Neural cell (in vitro differentiated cells): ENCODE results near the gene CCDC69. TPM values are rescaled to one million over a fixed set of nuclear protein-coding genes. Genes with fewer than 3 reads are reported as not detected.

ENCODE experiments used
- H2AFZ ChIP-seq: fragments of 200-600, 300-800 bp; sonication (generic), shearing (Covaris generic); 2 replicates; pipeline ENCODE4 v1.6.0; 2014; ENCODE audit warnings: low read depth, mild to moderate bottlenecking, antibody characterized with exemption, low read length, moderate library complexity
- H3F3A ChIP-seq: fragments of 200-600 bp; shearing (Covaris generic); 2 replicates; pipeline ENCODE4 v1.6.1; 2016; ENCODE audit warnings: mild to moderate bottlenecking, moderate library complexity, mixed read lengths, antibody characterized with exemption, low read length; ENCODE audit not compliant: insufficient read depth, poor library complexity, severe bottlenecking
- H3K27ac ChIP-seq: fragments of 200-600, 300-800 bp; sonication (generic), shearing (Covaris generic); 2 replicates; pipeline ENCODE4 v1.5.1; 2014; ENCODE audit warnings: mild to moderate bottlenecking, low read length, moderate library complexity
- H3K27me3 ChIP-seq: fragments of 300-800, 200-600 bp; sonication (generic), shearing (Covaris generic); 2 replicates; pipeline ENCODE4 v1.6.0; 2014; ENCODE audit warnings: mild to moderate bottlenecking, low read depth, low read length, moderate library complexity; ENCODE audit not compliant: insufficient read depth
- H3K36me3 ChIP-seq: fragments of 300-800, 200-600 bp; sonication (generic), shearing (Covaris generic); 2 replicates; pipeline ENCODE4 v1.5.1; 2014; ENCODE audit warnings: mild to moderate bottlenecking, antibody characterized with exemption, low read length, moderate library complexity; ENCODE audit not compliant: insufficient read depth
- H3K4me2 ChIP-seq: fragments of 300-800, 200-600 bp; sonication (generic), shearing (Covaris generic); 2 replicates; pipeline ENCODE4 v1.6.0; 2014; ENCODE audit warnings: mild to moderate bottlenecking, low read length
- H3K4me3 ChIP-seq: fragments of 300-800, 200-600 bp; sonication (generic), shearing (Covaris generic); 2 replicates; pipeline ENCODE4 v1.5.1; 2014; ENCODE audit warnings: mild to moderate bottlenecking, low read length, moderate library complexity
- H3K79me2 ChIP-seq: fragments of 200-600 bp; shearing (Covaris generic); replicated peaks from 2 replicates; pipeline ENCODE4 v1.6.0; 2014; ENCODE audit warnings: mild to moderate bottlenecking, low read length, moderate library complexity; ENCODE audit not compliant: insufficient read depth
- H3K9ac ChIP-seq: fragments of 300-800, 200-600 bp; sonication (generic), shearing (Covaris generic); 2 replicates; pipeline ENCODE4 v1.6.1; 2016; ENCODE audit warnings: mild to moderate bottlenecking, low read length, mixed read lengths
- H3K9me2 ChIP-seq: fragments of 200-600 bp; shearing (Covaris generic); 2 replicates; pipeline ENCODE4 v1.6.1; 2016; ENCODE audit warnings: mild to moderate bottlenecking, low read length, mixed read lengths; ENCODE audit not compliant: insufficient read depth
- H3K9me3 ChIP-seq: fragments of 200-600, 300-800 bp; sonication (generic), shearing (Covaris generic); 2 replicates; pipeline ENCODE4 v1.6.1; 2016; ENCODE audit warnings: mild to moderate bottlenecking, mixed run types, low read length, moderate library complexity, mixed read lengths
- H4K20me1 ChIP-seq: fragments of 200-600 bp; shearing (Covaris generic); 2 replicates; pipeline ENCODE4 v1.6.1; 2016; ENCODE audit warnings: mild to moderate bottlenecking, mixed run types; ENCODE audit not compliant: insufficient read depth
- CTCF ChIP-seq: fragments of 450-650 bp; IDR thresholded peaks from 2 replicates; pipeline ENCODE4 v1.5.1; 2014; ENCODE audit warnings: antibody characterized with exemption, mild to moderate bottlenecking, moderate library complexity; ENCODE audit not compliant: poor library complexity, severe bottlenecking
- EP300 ChIP-seq: fragments of 450-650 bp; conservative IDR thresholded peaks from 2 replicates; pipeline ENCODE4 v1.6.1; 2014; ENCODE audit warnings: antibody characterized with exemption, mild to moderate bottlenecking, moderate library complexity; ENCODE audit not compliant: poor library complexity, severe bottlenecking
- EZH2 ChIP-seq: fragments of 200-600, 300-800 bp; shearing (Covaris generic), sonication (generic); IDR thresholded peaks from 2 replicates; pipeline ENCODE4 v1.6.1; 2014; ENCODE audit warnings: antibody characterized with exemption, low read length, borderline replicate concordance, mild to moderate bottlenecking; ENCODE audit not compliant: insufficient read depth, poor library complexity, severe bottlenecking
- MXI1 ChIP-seq: fragments of 450-650 bp; conservative IDR thresholded peaks from 2 replicates; pipeline ENCODE4 v1.6.1; 2014; ENCODE audit warnings: antibody characterized with exemption, mild to moderate bottlenecking; ENCODE audit not compliant: poor library complexity, severe bottlenecking
- POLR2AphosphoS5 ChIP-seq: IDR thresholded peaks from 2 replicates; pipeline ENCODE4 v1.6.1; 2012
- RAD21 ChIP-seq: fragments of 450-650 bp; conservative IDR thresholded peaks from 2 replicates; pipeline ENCODE4 v1.6.1; 2014; ENCODE audit warnings: antibody characterized with exemption, mild to moderate bottlenecking, moderate library complexity
- REST ChIP-seq: IDR thresholded peaks from 2 replicates; pipeline ENCODE4 v1.6.1; 2012; ENCODE audit warnings: borderline replicate concordance
- SMC3 ChIP-seq: fragments of 450-650 bp; conservative IDR thresholded peaks from 2 replicates; pipeline ENCODE4 v1.6.1; 2014; ENCODE audit warnings: antibody characterized with exemption, mild to moderate bottlenecking, moderate library complexity; ENCODE audit not compliant: poor library complexity
- TAF1 ChIP-seq: IDR thresholded peaks from 2 replicates; pipeline ENCODE4 v1.6.1; 2012; ENCODE audit warnings: low read depth
- polyA plus RNA-seq: library from polyadenylated mRNA; depleted of rRNA; stranded (reverse); fragments of >200 nt; gene quantifications from 2 replicates; pipeline ENCODE4 v1.2.3, GENCODE V29; 2014

Gene CCDC69
- polyA plus RNA-seq, 1 donor from 2014 or later, result not detected

GRCh38 chr5:151258816-151259215 lies 34.9 kb upstream of the CCDC69 start:
- Histone ChIP-seq H3K79me2 (no peaks in the 10 kb centered on the region), H4K20me1 (no peaks in the 10 kb centered on the region), H2AFZ (no peak overlapping the region), H3K4me2 (no peak overlapping the region), H3K9me2 (no peaks in the 10 kb centered on the region), H3K9ac (no peak overlapping the region), H3F3A (no peaks in the 10 kb centered on the region), H3K36me3 (no peaks in the 10 kb centered on the region), H3K27ac (no peak overlapping the region), H3K9me3 (no peaks in the 10 kb centered on the region), H3K4me3 (no peak overlapping the region), H3K27me3 (no peaks in the 10 kb centered on the region)
- no peak for TF ChIP-seq EZH2
- no peak for TF ChIP-seq POLR2AphosphoS5
- no peak for TF ChIP-seq CTCF
- TF ChIP-seq REST, result no peak
- TF ChIP-seq SMC3, result no peak
- TF ChIP-seq RAD21, result no peak
- no peak for TF ChIP-seq MXI1
- no peak for TF ChIP-seq TAF1
- no peak for TF ChIP-seq EP300

- no peaks in the 10 kb centered on the region for H3F3A ChIP-seq
- H3K4me2 ChIP-seq, result no peak overlapping the region
- H3K4me3 ChIP-seq, result no peak overlapping the region
- H4K20me1 ChIP-seq, result no peaks in the 10 kb centered on the region
- H3K9ac ChIP-seq, result no peak overlapping the region
- no peak for TF ChIP-seq MXI1
- TF ChIP-seq SMC3, result no peak
- TF ChIP-seq TAF1, result no peak
- no peak for TF ChIP-seq POLR2AphosphoS5
- no peak for TF ChIP-seq CTCF
- TF ChIP-seq EZH2, result no peak
- TF ChIP-seq RAD21, result no peak
- TF ChIP-seq REST, result no peak
- no peak for TF ChIP-seq EP300
- no peaks in the 10 kb centered on the region for H3K36me3 ChIP-seq
- H3K9me2 ChIP-seq, result no peaks in the 10 kb centered on the region
- H3K9me3 ChIP-seq, result no peaks in the 10 kb centered on the region
- H3K79me2 ChIP-seq, result no peaks in the 10 kb centered on the region
- H3K27ac ChIP-seq, result no peak overlapping the region
- no peak overlapping the region for H2AFZ ChIP-seq
- no peaks in the 10 kb centered on the region for H3K27me3 ChIP-seq
Measured at GRCh38 chr5:151258201-151258611, 34.3 kb upstream of the CCDC69 start.
